SU-DHL-6 (cell line): Measurements from ENCODE around the gene TPRA1.

Source experiments
- CTCF ChIP-seq: fragments of 200-600 bp; sonication (generic); IDR thresholded peaks from one replicate; pipeline ENCODE4 v1.5.1; 2017; ENCODE audit warnings: antibody characterized with exemption, mild to moderate bottlenecking, low read length, moderate library complexity; ENCODE audit not compliant: insufficient read depth, poor library complexity, severe bottlenecking
- EZH2phosphoT487 ChIP-seq: fragments of 200-600 bp; sonication (generic), shearing (Covaris generic); conservative IDR thresholded peaks from 2 replicates; pipeline ENCODE4 v1.6.1; 2018; ENCODE audit warnings: mild to moderate bottlenecking, antibody characterized with exemption, low read length, moderate library complexity, mixed read lengths

- TF ChIP-seq CTCF = no peak
- no peak for TF ChIP-seq EZH2phosphoT487
These were observed 14.1 kb upstream of the TPRA1 start for GRCh38 chr3:127604546-127605165.
